GM18508 (cell line): ENCODE results near the gene ATG13.
"Not testable (repeated sequence)": the region's sequence is repeated elsewhere in the genome, so short reads cannot be mapped to it uniquely, and the experiment has no call there.

ENCODE experiments used
- ATAC-seq: cut with Tn5 transposase; IDR thresholded peaks from one replicate; pipeline ENCODE4 v1.9.1; 2021; ENCODE audit warnings: moderate number of reproducible peaks; ENCODE audit not compliant: insufficient read depth, unreplicated experiment

The ATG13 gene

DNA sequence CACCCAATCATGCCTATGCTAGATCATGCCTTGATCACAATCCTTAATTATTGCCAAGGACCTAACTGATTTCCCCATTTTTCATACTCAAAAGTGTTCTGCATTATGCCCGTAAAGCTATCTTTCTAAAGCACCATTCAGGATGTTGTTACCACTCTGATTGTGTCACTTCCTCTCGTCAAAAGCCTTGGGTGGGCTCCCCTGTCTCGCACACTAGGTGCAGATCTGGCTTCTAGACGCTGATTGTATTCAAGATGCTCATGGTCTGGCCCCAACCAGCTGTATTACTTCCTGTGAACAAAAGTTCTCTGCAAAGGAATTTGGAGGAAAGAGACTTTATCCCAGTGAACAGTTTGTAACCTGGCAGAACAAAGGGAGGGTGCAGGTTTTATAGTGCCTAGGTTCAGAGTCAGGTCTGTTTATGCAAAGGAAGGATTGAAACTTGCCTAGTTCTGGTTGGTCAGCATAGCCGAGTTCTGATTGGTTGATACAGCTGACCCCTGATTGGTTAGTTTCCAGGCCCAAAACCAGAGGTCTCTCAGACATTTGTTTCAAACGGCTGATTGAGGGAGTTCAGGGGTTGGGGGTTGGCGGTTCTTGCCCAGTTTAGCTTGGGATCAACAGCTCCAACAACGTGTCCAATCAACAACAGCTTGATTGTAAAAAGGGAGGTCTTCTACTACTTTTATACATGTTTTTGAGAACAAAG, 25.4 kb downstream of the ATG13 start:
- ATAC-seq, result no peak

DNA sequence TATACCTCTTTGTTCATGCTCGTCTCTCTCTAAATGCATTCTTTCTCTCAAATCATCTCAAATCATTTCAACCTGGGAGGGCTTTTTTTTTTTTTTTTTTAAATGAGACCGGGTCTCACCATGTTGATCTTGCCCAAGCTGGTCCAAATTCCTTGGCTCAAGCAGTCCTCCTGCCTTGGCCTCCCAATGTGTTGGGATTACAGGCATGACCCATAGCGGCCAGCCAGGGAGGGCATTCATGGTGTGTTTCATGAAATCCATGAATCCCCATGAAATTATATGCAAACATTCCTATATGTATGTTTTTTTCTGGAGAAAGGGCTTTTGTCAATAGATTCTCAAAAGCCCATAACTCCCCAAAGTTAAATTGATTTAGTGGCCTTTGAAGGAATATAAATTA, 26.2 kb downstream of the ATG13 start:
- no peak for ATAC-seq

DNA sequence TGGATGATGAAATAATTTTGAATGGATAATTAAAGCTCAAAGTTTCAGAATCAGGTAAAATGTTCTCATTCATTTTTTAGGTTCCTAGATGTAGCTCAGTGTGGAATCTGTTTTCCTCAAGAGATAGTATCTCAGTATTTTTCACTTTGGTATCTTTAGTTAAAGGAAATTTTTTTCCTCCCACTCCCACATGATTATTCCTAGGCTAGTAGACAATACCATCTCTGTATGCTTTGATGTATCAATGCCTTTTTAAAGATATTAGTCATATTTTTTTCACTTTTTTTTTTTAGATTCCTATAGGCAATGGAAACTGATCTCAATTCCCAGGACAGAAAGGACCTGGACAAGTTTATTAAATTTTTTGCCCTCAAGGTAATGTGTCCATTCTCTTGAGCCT, 26.6 kb downstream of the ATG13 start:
- no peak for ATAC-seq

DNA sequence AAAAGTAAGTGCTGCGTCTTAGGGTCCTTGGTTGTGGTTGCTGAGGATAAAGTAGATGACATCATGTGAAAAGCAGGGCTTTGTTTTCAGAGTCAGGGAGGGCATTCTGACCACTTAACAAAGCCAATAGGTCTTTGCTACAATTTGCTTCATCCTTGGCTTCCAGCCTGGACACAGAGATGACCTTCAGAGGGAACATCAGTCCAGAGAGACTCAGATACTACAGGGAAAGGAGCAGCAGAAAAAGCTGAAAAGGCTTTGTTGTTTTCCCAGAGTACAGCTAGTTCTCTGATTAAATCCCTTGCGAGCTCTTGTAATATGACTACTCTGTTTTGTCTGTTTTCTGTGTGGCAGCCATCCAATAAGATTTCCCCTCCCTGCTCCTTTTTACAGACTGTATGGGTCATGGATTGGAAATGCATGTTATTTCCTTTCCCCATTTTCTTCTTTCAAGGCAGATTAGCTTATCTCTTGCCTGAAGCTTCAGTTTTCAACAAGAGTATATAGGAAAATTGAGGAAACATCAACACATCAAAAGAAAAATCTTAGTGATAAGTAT, 31.9 kb downstream of the ATG13 start:
- ATAC-seq, result no peak

DNA sequence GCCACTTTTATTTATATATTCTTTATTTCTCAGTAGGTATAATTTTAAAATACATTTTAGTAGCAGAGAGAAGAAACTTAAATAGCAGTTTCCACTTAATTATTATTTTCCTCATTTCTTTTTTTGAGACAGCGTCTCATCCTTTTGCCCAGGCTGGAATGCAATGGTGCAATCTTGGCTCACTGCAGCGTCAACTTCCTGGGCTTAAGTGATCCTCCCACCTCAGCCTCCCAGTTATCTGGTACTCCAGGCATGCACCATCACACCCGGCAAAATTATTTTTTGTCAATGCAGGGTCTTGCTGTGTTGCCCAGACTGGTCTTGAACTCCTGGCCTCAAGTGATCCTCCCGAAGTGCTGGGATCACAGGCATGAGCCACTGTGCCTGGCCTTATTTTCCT, 38.3 kb downstream of the ATG13 start:
- no peak for ATAC-seq

DNA sequence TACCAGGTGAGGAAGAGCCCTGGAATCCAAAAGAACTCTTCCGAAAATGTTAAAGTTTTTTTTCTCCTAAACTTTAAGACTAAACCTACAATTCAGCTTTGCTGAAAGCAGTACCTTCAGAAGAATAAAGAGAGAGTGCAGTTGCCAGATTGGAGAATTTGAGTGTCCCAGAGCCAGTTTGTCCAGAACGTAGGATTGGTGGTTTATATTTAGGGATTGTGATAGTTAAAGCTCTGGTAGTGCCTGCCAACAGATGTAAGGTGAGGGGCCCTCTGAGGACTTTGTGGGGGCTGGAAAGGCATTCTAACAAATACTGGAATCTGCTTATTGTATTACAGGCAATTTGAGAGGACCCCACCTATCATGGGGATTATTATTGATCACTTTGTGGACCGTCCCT, 39.8 kb downstream of the ATG13 start:
- ATAC-seq, result no peak

DNA sequence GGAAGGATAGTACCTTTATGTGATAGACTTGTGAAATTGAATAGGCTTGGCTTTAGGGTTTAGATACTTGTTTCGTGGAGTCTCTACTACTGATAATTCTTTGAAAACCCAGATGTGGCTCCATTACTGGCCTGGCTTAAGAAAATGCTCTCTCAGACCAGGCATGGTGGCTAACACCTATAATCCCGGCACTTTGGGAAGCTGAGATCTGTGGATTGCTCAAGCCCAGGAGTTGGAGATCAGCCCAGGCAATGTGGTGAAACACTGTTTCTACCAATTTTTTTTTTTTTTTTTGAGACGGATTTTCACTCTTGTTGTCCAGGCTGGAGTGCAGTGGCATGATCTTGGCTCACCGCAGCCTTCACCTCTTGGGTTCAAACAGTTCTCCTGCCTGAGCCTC, 40.9 kb downstream of the ATG13 start:
- no peak for ATAC-seq

DNA sequence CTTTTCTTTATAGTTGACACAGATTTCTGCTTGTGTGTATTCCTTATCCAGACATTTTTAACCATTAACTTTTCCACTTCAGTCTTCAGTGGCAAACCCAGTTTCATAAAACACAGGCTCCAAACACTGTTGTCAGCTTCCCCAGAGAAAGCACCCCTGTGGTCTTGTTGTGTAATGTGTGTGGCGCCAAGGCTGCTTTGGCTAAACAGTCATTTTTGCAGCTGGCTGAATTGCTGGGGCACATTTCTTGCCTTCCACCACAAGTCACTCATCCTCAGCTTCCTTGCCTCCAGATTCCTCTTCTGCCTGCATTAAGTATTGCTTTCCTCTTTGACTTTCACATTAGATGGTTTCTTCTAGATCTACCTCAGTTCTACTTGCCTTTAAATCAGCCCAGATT, 42.6 kb downstream of the ATG13 start:
- no peak for ATAC-seq

GRCh38 chr11:46661836-46662235, 44.5 kb downstream of the ATG13 start:
- ATAC-seq, result no peak

DNA sequence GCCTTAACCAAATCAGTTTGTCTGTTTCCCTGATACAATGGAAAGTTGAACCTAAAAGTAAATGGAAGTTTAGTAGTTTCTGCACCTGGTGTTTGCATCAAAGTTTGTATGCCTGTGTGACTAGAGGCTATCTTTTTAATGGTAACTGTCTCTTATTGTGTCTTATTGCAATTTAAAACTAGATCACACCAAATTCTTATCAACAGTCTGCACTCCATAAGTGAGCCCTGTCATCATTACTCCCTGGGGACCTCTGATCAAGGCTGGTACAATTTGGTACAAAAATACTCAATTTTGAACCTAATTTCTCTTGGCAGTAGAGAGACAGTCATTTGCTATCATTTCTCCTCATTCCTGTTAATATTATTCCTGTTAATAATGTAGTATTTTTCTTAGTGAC, 45.0 kb downstream of the ATG13 start:
- no peak for ATAC-seq

DNA sequence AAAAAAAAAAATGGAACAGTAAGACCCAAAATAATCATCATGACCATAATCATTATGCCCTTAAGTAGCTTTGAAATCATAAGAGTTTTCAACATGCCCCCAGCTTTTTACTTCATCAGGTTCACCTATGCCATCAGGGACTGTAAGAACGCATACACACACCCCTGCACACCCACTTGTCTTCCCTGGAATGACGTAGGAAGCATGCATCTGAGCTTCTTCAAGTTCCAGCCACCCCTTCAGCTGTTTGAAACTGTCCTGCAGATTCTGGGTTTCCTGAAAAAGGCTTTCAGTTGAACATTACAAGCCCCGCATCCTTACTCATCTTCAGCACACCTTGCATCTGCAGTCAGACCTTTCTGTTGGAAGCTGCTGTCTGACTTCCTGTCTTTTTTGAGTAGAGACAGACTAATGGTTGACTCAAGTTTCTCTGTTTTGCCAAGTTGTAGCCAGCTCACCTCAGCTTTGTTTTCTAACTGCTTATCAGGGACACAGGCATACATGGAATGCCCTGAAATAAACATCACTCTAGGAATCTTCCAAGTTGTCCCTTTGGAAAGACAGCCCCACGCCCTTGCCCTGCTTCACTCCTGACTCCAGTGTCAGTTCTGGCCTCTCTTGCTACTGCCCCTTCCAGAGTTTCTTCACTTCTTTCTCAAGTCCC, 46.1 kb downstream of the ATG13 start:
- ATAC-seq, result no peak

GRCh38 chr11:46664612-46665011, 47.3 kb downstream of the ATG13 start:
- ATAC-seq, result no peak

DNA sequence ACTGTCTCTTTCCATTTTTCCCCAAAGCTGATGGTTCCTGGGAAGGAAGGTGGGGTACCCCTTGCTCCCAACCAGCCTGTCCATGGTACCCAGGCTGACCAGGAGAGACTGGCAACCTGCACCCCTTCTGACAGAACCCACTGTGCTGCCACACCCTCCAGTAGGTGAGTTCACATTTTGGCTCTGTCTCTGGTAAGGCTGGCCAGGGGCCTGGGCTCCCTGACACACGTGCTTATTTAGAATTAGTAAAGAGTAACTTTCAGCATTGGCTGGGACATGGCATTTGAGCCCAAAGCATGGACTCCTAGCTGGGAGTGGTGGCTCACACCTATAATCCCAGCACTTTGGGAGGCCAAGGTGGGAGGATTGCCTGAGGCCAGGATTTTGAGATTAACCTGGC, 48.0 kb downstream of the ATG13 start:
- ATAC-seq, result no peak

- ATAC-seq, result no peak
Measured at GRCh38 chr11:46666516-46666915, 49.2 kb downstream of the ATG13 start.

- no peak for ATAC-seq
Measured at GRCh38 chr11:46667043-46667481, 49.7 kb downstream of the ATG13 start.

DNA sequence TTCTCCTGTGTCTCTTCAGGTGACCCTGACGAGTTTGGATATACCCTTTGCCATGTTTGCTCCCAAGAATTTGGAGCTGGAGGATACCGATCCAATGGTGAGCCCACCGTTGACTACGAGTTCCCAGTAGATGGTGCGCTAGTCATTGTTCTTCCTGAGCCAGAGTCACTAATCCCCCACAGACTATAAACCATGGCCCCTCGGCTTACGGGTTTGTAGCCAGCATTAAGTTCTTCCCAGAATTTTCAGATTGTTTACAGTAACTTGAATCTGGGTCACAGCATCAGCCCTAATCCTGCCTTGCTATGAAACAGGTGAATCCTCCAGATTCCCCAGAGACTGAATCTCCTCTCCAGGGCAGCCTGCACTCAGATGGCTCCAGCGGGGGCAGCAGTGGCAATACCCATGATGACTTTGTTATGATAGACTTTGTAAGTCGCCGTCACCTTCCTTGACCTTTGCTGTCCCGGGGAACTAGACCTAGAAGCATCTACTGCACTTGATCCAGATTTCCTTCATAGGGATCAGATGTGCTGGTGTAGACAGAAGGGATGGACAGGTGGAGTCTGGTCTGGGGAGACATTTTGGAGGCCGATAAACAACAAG, 51.2 kb downstream of the ATG13 start:
- ATAC-seq, result no peak

- ATAC-seq, result no peak
Measured at GRCh38 chr11:46669711-46670139, 52.4 kb downstream of the ATG13 start.

DNA sequence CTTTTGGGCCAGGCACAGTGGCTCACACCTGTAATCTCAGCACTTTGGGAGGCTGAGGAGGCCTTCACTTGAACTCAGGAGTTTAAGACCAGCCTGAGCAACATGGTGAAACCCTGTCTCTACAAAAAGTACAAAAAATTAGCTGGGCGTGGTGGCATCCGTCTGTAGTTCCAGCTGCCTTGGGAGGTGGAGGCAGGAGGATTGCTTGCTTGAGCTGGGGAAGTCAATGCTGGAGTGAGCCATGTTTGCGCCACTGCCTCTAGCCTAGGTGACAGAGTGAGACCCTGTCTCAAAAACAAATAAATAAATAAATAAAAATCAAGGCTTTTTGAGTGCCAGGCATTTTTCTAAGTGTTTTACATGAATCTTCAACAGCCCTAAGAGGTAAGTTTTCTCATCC, 53.2 kb downstream of the ATG13 start:
- not testable (repeated sequence) for ATAC-seq

DNA sequence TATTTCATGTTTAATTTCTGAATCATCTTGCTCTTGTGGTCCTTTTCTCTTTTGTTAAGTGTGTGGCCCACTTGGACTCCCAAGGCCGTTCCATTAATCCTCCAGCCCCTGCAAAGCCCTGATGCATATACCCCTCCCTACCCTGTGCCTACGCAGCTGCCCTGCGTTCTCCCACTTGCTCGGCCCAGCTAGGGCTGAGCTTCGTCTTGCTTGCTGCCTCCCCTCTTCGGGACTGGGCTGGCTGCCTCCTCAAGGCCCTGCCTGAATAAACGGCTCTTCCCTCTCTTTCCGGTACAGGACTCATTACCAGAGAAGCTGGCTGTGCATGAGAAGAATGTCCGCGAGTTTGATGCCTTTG, 54.6 kb downstream of the ATG13 start:
- ATAC-seq, result no peak

- ATAC-seq, result no peak
Measured at GRCh38 chr11:46672381-46672839, 55.1 kb downstream of the ATG13 start.

DNA sequence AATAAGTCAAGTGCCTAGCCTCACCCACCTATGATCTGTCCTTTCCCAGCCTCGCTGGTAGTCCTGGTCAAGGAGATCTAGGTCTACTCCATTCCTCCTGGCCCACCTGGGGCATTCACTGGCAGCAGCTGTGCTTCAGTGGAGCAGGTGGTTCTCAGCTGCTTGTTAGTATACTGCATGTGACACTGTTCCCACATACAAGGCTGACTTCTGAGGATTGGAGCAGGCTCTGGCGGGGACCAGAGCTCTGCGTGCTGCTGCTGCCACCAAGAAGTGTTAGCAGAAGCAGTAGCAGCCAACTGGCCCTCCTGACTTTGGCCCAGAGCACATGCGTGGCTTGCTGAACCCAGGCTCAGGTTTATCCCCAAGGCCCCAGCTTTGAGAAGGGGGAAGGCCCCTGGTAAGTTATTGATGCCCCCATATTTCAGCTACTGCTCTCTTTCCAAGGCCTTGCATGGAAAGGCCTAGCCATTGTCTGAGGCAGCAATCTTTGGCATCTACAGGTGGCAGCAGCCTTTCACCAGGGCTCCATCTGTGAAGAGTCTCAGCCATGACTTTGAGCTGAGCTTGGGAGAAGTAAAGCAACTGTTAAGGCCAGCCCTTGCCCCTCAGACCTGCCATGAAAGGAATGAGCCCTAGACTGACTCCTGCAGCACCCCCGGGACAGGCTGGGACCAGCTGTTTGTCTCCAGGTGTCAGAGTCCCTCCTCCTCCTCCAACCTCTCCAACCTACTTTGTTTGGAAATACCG, 56.5 kb downstream of the ATG13 start:
- no peak for ATAC-seq
